HG03558 (cell line): ENCODE measurements around the gene PARP14.
"Not testable (repeated sequence)": the region's sequence is repeated elsewhere in the genome, so short reads cannot be mapped to it uniquely, and the experiment has no call there.

Experiments
- ATAC-seq: cut with Tn5 transposase; IDR thresholded peaks from one replicate; pipeline ENCODE4 v1.9.1; 2021; ENCODE audit warnings: moderate number of reproducible peaks; ENCODE audit not compliant: unreplicated experiment; ENCODE audit errors: extremely low read depth

PARP14 gene

GRCh38 chr3:122674339-122674738 lies 6.3 kb upstream of the PARP14 start:
- no peak for ATAC-seq

GRCh38 chr3:122676759-122677158 lies 3.9 kb upstream of the PARP14 start:
- no peak for ATAC-seq

- no peak for ATAC-seq
Measured at GRCh38 chr3:122677216-122677615, 3.4 kb upstream of the PARP14 start.

- ATAC-seq = no peak
Measured at GRCh38 chr3:122678506-122678905, 2.1 kb upstream of the PARP14 start.

GRCh38 chr3:122679085-122679881 lies 1.4 kb upstream of the PARP14 start:
- no peak for ATAC-seq

GRCh38 chr3:122679882-122680474 lies 661 bp upstream of the PARP14 start:
- ATAC-seq = no peak

GRCh38 chr3:122681284-122681973 lies 790 bp downstream of the PARP14 start:
- no peak for ATAC-seq

- no peak for ATAC-seq
Measured at GRCh38 chr3:122681974-122682409, 1.4 kb downstream of the PARP14 start.

GRCh38 chr3:122682778-122683411 lies 2.3 kb downstream of the PARP14 start:
- ATAC-seq = not testable (repeated sequence)

- no peak for ATAC-seq
Measured at GRCh38 chr3:122687298-122687697, 6.7 kb downstream of the PARP14 start.

- ATAC-seq = no peak
Measured at GRCh38 chr3:122688996-122689395, 8.4 kb downstream of the PARP14 start.

- ATAC-seq = no peak
Measured at GRCh38 chr3:122689587-122689986, 8.9 kb downstream of the PARP14 start.

- ATAC-seq = no peak
Measured at GRCh38 chr3:122690096-122690495, 9.5 kb downstream of the PARP14 start.

GRCh38 chr3:122691195-122691594 lies 10.6 kb downstream of the PARP14 start:
- ATAC-seq = peak; percentile 81

- ATAC-seq = no peak
Measured at GRCh38 chr3:122692674-122693073, 12.0 kb downstream of the PARP14 start.

GRCh38 chr3:122694966-122695365 lies 14.3 kb downstream of the PARP14 start:
- no peak for ATAC-seq

- no peak for ATAC-seq
Measured at GRCh38 chr3:122695927-122696561, 15.4 kb downstream of the PARP14 start.

GRCh38 chr3:122697952-122698620 lies 17.4 kb downstream of the PARP14 start:
- peak; percentile 58 for ATAC-seq

GRCh38 chr3:122700193-122700592 lies 19.6 kb downstream of the PARP14 start:
- ATAC-seq = no peak

GRCh38 chr3:122705379-122705778 lies 24.7 kb downstream of the PARP14 start:
- ATAC-seq = no peak
